Measurements from ENCODE around the gene NTMT1.

- TF ChIP-seq, protein P1, sequence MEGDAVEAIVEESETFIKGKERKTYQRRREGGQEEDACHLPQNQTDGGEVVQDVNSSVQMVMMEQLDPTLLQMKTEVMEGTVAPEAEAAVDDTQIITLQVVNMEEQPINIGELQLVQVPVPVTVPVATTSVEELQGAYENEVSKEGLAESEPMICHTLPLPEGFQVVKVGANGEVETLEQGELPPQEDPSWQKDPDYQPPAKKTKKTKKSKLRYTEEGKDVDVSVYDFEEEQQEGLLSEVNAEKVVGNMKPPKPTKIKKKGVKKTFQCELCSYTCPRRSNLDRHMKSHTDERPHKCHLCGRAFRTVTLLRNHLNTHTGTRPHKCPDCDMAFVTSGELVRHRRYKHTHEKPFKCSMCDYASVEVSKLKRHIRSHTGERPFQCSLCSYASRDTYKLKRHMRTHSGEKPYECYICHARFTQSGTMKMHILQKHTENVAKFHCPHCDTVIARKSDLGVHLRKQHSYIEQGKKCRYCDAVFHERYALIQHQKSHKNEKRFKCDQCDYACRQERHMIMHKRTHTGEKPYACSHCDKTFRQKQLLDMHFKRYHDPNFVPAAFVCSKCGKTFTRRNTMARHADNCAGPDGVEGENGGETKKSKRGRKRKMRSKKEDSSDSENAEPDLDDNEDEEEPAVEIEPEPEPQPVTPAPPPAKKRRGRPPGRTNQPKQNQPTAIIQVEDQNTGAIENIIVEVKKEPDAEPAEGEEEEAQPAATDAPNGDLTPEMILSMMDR (IDR thresholded peaks at IDR 0.05; ENCODE audit: low read length) = no peak
- no peak for TF ChIP-seq EZH2 (IDR thresholded peaks at IDR 0.05; ENCODE audit: borderline replicate concordance, low read length)
Measured at GRCh38 chr9:129665814-129666520, 40.0 kb downstream of the NTMT1 start.
